ENCODE data around the gene AKR1B15. TPM values are rescaled to one million over a fixed set of nuclear protein-coding genes. Genes with fewer than 3 reads are reported as not detected.
A peak's percentile ranks its signal among the peaks of the same experiment; 100 is the strongest.

AKR1B15 gene
- polyA plus RNA-seq, 2 of the 4 experiments (the other 2 are of a cell fraction) = 17.9 to 24.7 TPM

GRCh38 chr7:134512271-134512670 is 36.6 kb upstream of the AKR1B15 start:
- H3K4me1 ChIP-seq = peaks cover 37% of the 10 kb centered on the region
- ChIA-PET POLR2A (interaction anchor here (0.6 to 3.2 kb wide), 3 partner anchors 53 to 80 kb away, joined by 3 to 23 read pairs (median 9); partner anchors contain the start of gene AKR1B1), CTCF (interaction anchor here (0.6 to 28.4 kb wide), 28 partner anchors 7 to 692 kb away, joined by 3 to 914 read pairs (median 27); partner anchors contain the start of genes AKR1B1, AKR1B10 and AKR1B15)
- no peak for FAIRE-seq
- no peak overlapping the region for H3K4me2 ChIP-seq
- peak overlapping the region; percentile 48 to 83 for H3K27ac ChIP-seq
- WGBS (ENCODE audit: missing lambda C conversion rate) = 100% methylated on average over 1 of the region's 1 CpG
- ATAC-seq = no peak
- TF ChIP-seq CTCF (IDR thresholded peaks at IDR 0.05) = no peak
- TF ChIP-seq RCOR1 (IDR thresholded peaks at IDR 0.05; ENCODE audit: low read depth, low read length) = no peak
- no peak for TF ChIP-seq FOSL2 (IDR thresholded peaks at IDR 0.05)
- TF ChIP-seq FOSL2 (CRISPR knock-in tag; IDR thresholded peaks at IDR 0.05) = peak; percentile 33; the same call in 1 of the 2 replicates
- no peak for TF ChIP-seq MYC (IDR thresholded peaks at IDR 0.05; ENCODE audit: borderline replicate concordance, low read length)
- no peak for TF ChIP-seq NPAS2 (CRISPR knock-in tag; IDR thresholded peaks at IDR 0.05; ENCODE audit: borderline replicate concordance)
- TF ChIP-seq PHF8 (IDR thresholded peaks at IDR 0.05; ENCODE audit: borderline replicate concordance, low read depth) = no peak
- TF ChIP-seq KDM1A (IDR thresholded peaks at IDR 0.05; ENCODE audit: low read depth) = no peak
- TF ChIP-seq EHMT2 (IDR thresholded peaks at IDR 0.05; ENCODE audit: low read depth) = no peak
- no peak for DNase-seq (ENCODE audit: low read depth in 1 of 2, low spot score in 1 of 2)
- H3K9me3 ChIP-seq = no peaks in the 10 kb centered on the region
- no peak overlapping the region for H3K4me3 ChIP-seq

- Histone ChIP-seq H3K4me2 (peak overlapping the region; percentile 22; the same call in 1 of the 3 replicates), H3K4me1 (peaks cover 37% of the 10 kb centered on the region), H3K4me3 (no peak overlapping the region), H3K27ac (peak overlapping the region; percentile 48 to 83), H3K9me3 (no peaks in the 10 kb centered on the region)
- DNase-seq (ENCODE audit: low read depth in 1 of 2, low spot score in 1 of 2) = peak; percentile 75 to 91
- peak; percentile 57 to 78 for ATAC-seq
- ChIA-PET POLR2A (interaction anchor here (0.6 to 3.2 kb wide), 2 partner anchors 80 to 81 kb away, joined by 9 to 23 read pairs; no protein-coding TSS in a partner anchor), CTCF (interaction anchor here (0.7 to 28.4 kb wide), 52 partner anchors 8 to 691 kb away, joined by 3 to 914 read pairs (median 6); partner anchors contain the start of genes AKR1B1, AKR1B10, AKR1B15 and CALD1)
- WGBS (ENCODE audit: missing lambda C conversion rate) = 38% methylated on average over 9 of the region's 9 CpGs
- peak; percentile 80 for FAIRE-seq
- TF ChIP-seq KDM5A (IDR thresholded peaks at IDR 0.05) (no peak), TP53 (CRISPR knock-in tag; IDR thresholded peaks at IDR 0.05) (no peak), MAX (IDR thresholded peaks at IDR 0.05) (0 out of 2 replicates have a peak, but pooled peaks have one; percentile 16), MAZ (IDR thresholded peaks at IDR 0.05; ENCODE audit: borderline replicate concordance, low read depth, low read length) (no peak), POLR2AphosphoS2 (conservative IDR thresholded peaks at IDR 0.05; ENCODE audit: low read length) (no peak), ZNF302 (CRISPR knock-in tag; IDR thresholded peaks at IDR 0.05) (no peak), HEYL (CRISPR knock-in tag; IDR thresholded peaks at IDR 0.05) (no peak), HDAC2 (IDR thresholded peaks at IDR 0.05) (no peak), EP300 (IDR thresholded peaks at IDR 0.05) (no peak), CEBPB (IDR thresholded peaks at IDR 0.05) (no peak), FOXS1 (CRISPR knock-in tag; IDR thresholded peaks at IDR 0.05) (no peak), ATOH8 (CRISPR knock-in tag; IDR thresholded peaks at IDR 0.05; ENCODE audit: low read depth) (no peak), PBX3 (IDR thresholded peaks at IDR 0.05) (no peak), KDM1A (IDR thresholded peaks at IDR 0.05; ENCODE audit: low read depth) (no peak), SMC3 (IDR thresholded peaks at IDR 0.05) (peak; percentile 100), E2F6 (IDR thresholded peaks at IDR 0.05; ENCODE audit: borderline replicate concordance, low read depth) (no peak), HOXB5 (CRISPR knock-in tag; IDR thresholded peaks at IDR 0.05) (no peak), RFX5 (IDR thresholded peaks at IDR 0.05) (no peak), FOSL2 (IDR thresholded peaks at IDR 0.05) (no peak), FOSL2 (CRISPR knock-in tag; IDR thresholded peaks at IDR 0.05) (no peak), JUN (IDR thresholded peaks at IDR 0.05) (peak in 1 of 2 experiments; percentile 49; a peak in 1 of 5 replicates), CBX8 (IDR thresholded peaks at IDR 0.05) (no peak), CTCF (IDR thresholded peaks at IDR 0.05) (peak; percentile 99), EHF (CRISPR knock-in tag; IDR thresholded peaks at IDR 0.05) (no peak), MYC (IDR thresholded peaks at IDR 0.05; ENCODE audit: borderline replicate concordance, low read length) (peak; percentile 51; the same call in 1 of the 2 replicates), NPAS2 (CRISPR knock-in tag; IDR thresholded peaks at IDR 0.05; ENCODE audit: borderline replicate concordance) (no peak), GATA3 (IDR thresholded peaks at IDR 0.05; ENCODE audit: borderline replicate concordance) (no peak), HOXA7 (CRISPR knock-in tag; IDR thresholded peaks at IDR 0.05) (no peak)
Measured at GRCh38 chr7:134513169-134513752, 35.6 kb upstream of the AKR1B15 start.
